ENCODE results near the gene RPS16.

RPS16 gene

DNA sequence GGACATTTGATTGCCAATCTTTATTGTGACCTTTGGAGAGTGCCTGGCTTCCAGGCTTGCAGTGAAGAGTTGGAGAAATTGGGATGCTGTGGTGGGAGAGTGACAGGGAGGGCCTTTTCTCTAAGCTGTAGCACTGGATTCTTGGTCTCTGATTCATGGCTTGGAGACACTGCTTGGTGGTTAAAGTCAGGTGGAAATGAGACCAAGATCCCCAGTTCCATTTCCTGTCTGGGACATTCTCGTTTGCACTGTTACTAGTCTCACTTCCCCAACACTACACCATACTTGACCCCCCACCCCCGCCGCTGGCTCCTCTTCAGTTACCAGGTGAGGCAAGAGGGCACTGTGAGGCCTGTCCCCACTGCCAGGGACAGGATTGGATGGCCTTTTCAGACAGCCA, 12.5 kb upstream of the RPS16 start:
- H3K4me3 ChIP-seq (ENCODE audit: low read depth, low read length), result no peak overlapping the region
- DNase-seq (ENCODE audit: low read depth), result no peak
- TF ChIP-seq, protein P1, sequence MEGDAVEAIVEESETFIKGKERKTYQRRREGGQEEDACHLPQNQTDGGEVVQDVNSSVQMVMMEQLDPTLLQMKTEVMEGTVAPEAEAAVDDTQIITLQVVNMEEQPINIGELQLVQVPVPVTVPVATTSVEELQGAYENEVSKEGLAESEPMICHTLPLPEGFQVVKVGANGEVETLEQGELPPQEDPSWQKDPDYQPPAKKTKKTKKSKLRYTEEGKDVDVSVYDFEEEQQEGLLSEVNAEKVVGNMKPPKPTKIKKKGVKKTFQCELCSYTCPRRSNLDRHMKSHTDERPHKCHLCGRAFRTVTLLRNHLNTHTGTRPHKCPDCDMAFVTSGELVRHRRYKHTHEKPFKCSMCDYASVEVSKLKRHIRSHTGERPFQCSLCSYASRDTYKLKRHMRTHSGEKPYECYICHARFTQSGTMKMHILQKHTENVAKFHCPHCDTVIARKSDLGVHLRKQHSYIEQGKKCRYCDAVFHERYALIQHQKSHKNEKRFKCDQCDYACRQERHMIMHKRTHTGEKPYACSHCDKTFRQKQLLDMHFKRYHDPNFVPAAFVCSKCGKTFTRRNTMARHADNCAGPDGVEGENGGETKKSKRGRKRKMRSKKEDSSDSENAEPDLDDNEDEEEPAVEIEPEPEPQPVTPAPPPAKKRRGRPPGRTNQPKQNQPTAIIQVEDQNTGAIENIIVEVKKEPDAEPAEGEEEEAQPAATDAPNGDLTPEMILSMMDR (IDR thresholded peaks at IDR 0.05; ENCODE audit: control insufficient read depth, extremely low read depth, insufficient read depth), result no peak

DNA sequence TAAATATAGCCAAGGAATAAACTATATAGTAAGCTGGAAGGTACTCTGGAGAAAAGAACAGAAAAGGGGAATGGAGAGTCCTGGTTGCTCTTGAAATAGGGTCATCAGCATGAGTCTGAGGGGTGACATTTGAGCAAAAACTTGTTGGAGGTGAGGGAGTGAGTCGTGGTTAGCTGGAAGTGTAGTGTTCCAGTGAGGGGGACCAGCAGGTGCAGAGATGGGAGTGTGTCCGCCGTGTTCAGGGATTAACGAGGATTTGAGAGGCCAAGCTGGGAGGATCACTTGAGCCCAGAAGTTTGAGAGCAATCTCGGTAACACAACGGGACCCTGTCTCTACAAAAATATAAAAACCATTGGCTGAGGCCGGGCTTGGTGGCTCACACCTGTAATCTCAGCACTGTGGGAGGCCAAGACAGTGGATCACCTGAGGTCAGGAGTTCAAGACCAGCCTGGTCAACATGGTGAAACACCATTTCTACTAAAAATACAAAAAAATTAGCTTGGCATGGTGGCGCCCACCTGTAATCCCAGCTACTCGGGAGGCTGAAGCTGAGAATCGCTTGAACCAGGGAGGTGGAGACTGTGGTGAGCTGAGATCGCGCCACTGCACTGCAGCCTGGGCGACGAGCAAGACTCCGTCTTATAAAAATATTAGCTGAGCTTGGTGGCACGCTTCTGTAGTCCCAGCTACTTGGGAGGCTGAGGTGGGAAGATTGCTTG, 10.8 kb upstream of the RPS16 start:
- H3K4me3 ChIP-seq (ENCODE audit: low read depth, low read length), result peak overlapping the region; percentile 80
- TF ChIP-seq, protein P1 (IDR thresholded peaks at IDR 0.05; ENCODE audit: control insufficient read depth, extremely low read depth, insufficient read depth), result no peak
- DNase-seq (ENCODE audit: low read depth), result no peak

DNA sequence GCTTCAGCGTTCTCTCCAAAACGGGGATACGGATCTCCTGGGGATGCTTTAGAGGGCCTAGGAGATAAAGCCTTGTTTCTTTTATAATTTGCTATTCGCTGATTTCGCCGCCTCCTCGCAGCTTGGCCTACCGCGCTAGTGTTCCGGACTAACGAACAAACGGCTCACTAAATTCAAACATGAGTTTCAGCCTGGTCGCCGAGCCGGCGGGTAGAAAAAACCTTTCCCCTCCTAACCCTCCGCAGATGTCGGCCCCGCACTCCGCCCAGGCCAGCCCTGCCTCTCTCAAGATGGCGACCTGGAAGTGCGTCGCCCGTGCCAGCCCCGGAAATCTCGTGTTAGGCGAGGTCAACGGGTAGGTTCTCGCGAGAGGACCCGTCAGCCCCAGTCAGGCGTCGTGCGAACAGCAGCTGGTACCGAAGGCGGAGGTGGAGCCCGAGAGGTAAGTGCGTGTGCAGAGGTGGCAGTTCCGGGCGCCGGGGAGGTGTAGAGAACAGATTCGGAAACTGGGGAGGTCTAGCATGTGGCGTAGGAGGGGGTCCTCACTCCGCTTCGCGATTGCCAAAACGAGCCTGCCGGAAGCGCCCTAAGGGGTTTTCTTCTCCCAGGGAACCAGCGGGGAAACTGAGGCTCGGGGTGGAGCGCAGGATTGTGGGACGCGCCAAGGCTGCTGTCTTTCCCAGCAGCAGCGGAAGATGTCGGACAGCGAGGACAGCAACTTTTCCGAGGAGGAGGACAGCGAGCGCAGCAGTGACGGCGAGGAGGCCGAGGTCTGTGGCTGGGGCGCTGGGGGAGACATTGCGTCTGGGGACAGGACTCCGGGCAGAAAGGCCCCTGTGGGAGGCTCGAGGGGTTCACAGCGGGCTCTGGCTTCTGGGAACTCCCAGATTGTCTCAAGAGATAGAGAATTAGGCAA, 9.7 kb upstream of the RPS16 start, which contains the start of gene SUPT5H:
SUPT5H (plus strand) TSS at position 387 of the 916 bp plus-strand sequence; CDS start at position 696, 309 bp downstream.
- peak; percentile 96 for DNase-seq (ENCODE audit: low read depth)
- H3K4me3 ChIP-seq (ENCODE audit: low read depth, low read length), result peak within 1 kb of the TSS; percentile 80
- TF ChIP-seq, protein P1 (IDR thresholded peaks at IDR 0.05; ENCODE audit: control insufficient read depth, extremely low read depth, insufficient read depth), result no peak

DNA sequence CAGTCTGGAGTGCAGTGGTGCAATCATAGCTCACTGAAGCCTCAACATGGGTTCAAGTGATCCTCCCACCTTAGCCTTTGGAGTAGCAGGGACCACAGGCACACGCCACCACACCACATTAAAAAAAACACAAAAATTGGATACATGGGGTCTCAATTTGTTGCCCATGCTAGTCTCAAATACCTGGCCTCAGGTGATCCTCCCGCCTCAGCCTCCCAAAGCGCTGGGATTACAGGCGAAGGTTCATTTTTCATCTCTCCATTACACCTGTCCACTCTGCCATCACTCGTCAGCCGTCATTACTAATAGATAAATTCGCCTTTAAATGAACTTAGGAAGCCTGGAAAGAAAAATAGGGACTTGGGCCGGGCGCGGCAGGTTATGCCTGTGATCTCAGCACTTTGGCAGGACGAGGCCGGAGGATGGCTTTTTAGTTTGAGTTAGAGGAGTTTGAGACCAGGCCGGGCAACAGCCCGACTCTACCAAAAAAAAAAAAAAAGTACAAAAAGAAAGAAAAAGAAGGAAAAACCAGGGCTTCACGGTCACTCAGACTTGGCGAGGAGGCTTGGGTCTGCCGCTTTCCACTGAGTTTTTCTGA, 8.9 kb upstream of the RPS16 start:
- TF ChIP-seq, protein P1 (IDR thresholded peaks at IDR 0.05; ENCODE audit: control insufficient read depth, extremely low read depth, insufficient read depth), result no peak
- H3K4me3 ChIP-seq (ENCODE audit: low read depth, low read length), result peak overlapping the region; percentile 80
- no peak for DNase-seq (ENCODE audit: low read depth)

DNA sequence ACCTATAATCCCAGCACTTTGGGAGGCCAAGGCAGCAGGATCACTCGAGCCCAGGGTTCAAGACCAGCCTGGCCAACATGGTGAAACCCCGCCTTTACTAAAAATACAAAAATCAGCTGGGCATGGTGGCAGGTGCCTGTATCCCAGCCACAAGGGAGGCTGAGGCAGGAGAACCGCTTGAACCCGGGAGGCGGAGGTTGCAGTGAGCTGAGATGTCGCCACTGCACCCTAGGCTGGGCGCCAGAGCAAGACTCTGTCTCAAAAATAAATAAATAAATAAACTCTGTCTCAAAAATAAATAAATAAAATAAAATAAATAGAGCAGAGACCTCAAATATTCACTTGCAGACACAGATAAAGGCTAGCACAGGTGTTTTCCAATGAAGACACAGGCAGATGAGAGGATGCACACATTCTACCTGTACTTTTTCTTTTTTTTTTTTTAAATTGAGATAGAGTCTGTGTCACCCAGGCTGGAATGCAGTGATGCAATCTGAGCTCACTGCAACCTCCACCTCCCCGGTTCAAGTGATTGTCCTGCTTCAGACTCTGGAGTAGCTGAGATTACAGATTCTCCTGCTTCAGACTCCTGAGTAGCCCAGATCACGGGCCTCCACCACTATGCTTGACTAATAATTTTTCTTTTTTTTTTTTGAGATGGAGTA, 2.7 kb upstream of the RPS16 start:
- DNase-seq (ENCODE audit: low read depth), result no peak

DNA sequence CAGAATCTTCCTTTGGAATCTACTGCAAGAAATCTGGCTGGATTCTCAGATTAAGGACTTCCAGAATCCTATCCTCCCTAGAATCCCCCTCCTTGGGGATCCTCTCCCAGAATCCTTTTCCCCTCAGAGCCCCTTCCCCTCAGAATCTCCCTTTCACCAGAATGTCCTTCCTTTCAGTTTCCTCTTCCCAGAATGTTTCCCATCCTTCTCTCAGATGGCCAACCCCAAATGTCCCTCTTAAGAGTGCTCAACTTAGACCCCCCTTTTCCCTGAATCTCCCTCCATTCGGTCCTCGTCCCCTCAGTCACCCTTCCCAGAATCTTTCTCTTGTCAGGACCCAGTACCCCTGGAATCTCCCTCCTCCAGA, 584 bp upstream of the RPS16 start:
- H3K4me3 ChIP-seq (ENCODE audit: low read depth, low read length), result peak overlapping the region; percentile 89
- TF ChIP-seq, protein P1 (IDR thresholded peaks at IDR 0.05; ENCODE audit: control insufficient read depth, extremely low read depth, insufficient read depth), result no peak
- DNase-seq (ENCODE audit: low read depth), result no peak

More for the DNA sequence above, 2.7 kb upstream of the RPS16 start:
- TF ChIP-seq, protein P1 (IDR thresholded peaks at IDR 0.05; ENCODE audit: control insufficient read depth, extremely low read depth, insufficient read depth), result no peak
- H3K4me3 ChIP-seq (ENCODE audit: low read depth, low read length), result no peak overlapping the region

Data from LNCaP clone FGC (cell line).